HL-60/S4 (cell line): ENCODE data around the gene SFXN3.

ENCODE experiments used
- in situ Hi-C: fragments of 300-500 bp; cut with MboI; formaldehyde crosslinking; loops from 2 replicates; pipeline ENCODE4 v1.14.3; 2022; ENCODE audit warnings: low sequenced_read_pairs

SFXN3 gene

GRCh38 chr10:101054876-101055275 is 23.8 kb downstream of the SFXN3 start:
- in situ Hi-C loops, result loop anchor here (10.0 kb wide), 1 partner anchor 90 kb away; no protein-coding TSS in a partner anchor

- in situ Hi-C loops, result loop anchor here (10.0 kb wide), 1 partner anchor 89 kb away; no protein-coding TSS in a partner anchor
These were observed 24.4 kb downstream of the SFXN3 start for GRCh38 chr10:101055411-101055810.

GRCh38 chr10:101056365-101057151 is 25.5 kb downstream of the SFXN3 start:
- in situ Hi-C loops, result loop anchor here (10.0 kb wide), 1 partner anchor 88 kb away; no protein-coding TSS in a partner anchor

GRCh38 chr10:101060036-101060950 is 29.3 kb downstream of the SFXN3 start:
- in situ Hi-C loops, result no loop called here

GRCh38 chr10:101060951-101061623 is 30.1 kb downstream of the SFXN3 start:
- in situ Hi-C loops, result no loop called here

GRCh38 chr10:101061624-101062231 is 30.7 kb downstream of the SFXN3 start, which contains the start of gene KAZALD1:
TSS of gene KAZALD1 (plus strand) at chr10:101061989. CDS start at chr10:101062593, 604 bp downstream.
- in situ Hi-C loops, result no loop called here

- in situ Hi-C loops, result no loop called here
These were observed 31.4 kb downstream of the SFXN3 start for GRCh38 chr10:101062232-101063049.

- in situ Hi-C loops, result no loop called here
These were observed 32.1 kb downstream of the SFXN3 start for GRCh38 chr10:101063050-101063525.

- in situ Hi-C loops, result no loop called here
These were observed 32.7 kb downstream of the SFXN3 start for GRCh38 chr10:101063548-101064414.

- in situ Hi-C loops, result no loop called here
These were observed 33.5 kb downstream of the SFXN3 start for GRCh38 chr10:101064415-101065030.

GRCh38 chr10:101065481-101066145 is 34.6 kb downstream of the SFXN3 start:
- in situ Hi-C loops, result no loop called here

- in situ Hi-C loops, result no loop called here
These were observed 35.3 kb downstream of the SFXN3 start for GRCh38 chr10:101066146-101066895.

- in situ Hi-C loops, result no loop called here
These were observed 35.9 kb downstream of the SFXN3 start for GRCh38 chr10:101066896-101067355.

- in situ Hi-C loops, result no loop called here
These were observed 36.5 kb downstream of the SFXN3 start for GRCh38 chr10:101067356-101068083.

- in situ Hi-C loops, result no loop called here
These were observed 38.4 kb downstream of the SFXN3 start for GRCh38 chr10:101069441-101069840.

- in situ Hi-C loops, result no loop called here
These were observed 39.1 kb downstream of the SFXN3 start for GRCh38 chr10:101070098-101070497.
